HepG2 (cell line): ENCODE data around the gene ELAC2. TPM values are rescaled to one million over a fixed set of nuclear protein-coding genes. Genes with fewer than 3 reads are reported as not detected.

ENCODE experiments used
- ATAC-seq: fragments of 200-7000 bp; cut with Tn5 transposase; 3 replicates; pipeline ENCODE4 v1.9.1; 2020; ENCODE audit warnings: mild to moderate bottlenecking, moderate library complexity
- BruUV-seq: library from RNA; stranded (reverse); fragments of 400-500 nt; replicated peaks from 2 replicates; lab custom pipeline; 2021; lab: Mats Ljungman, UMichigan
- CTCF ChIA-PET: fragments of 300-600 bp; formaldehyde crosslinking; extraction: SDS; loops from one replicate; lab custom pipeline; 2021; ENCODE audit warnings: low total read pairs, inconsistent platforms, low intra/inter-chr PET ratio; lab: Yijun Ruan, JAX
- POLR2A ChIA-PET: fragments of 350-600 bp; sonication (Branson Sonifier 250); formaldehyde crosslinking; loops from one replicate; lab custom pipeline; 2020; ENCODE audit warnings: antibody characterized with exemption, inconsistent platforms; lab: Yijun Ruan, JAX
- DNase-seq: peaks from one replicate; pipeline ENCODE4 v3.0.0-alpha.2; 2015; ENCODE audit warnings: low spot score
- FAIRE-seq: peaks from 3 replicates; lab custom pipeline; 2011; peaks lifted over from hg19 to GRCh38; lab: Jason Lieb, UNC
- H2AFZ ChIP-seq: one replicate; pipeline ENCODE4 v1.6.1; 2011; ENCODE audit warnings: low read length, inconsistent platforms
- H3K27ac ChIP-seq: fragments of 300-600 bp; 3 replicates; pipeline ENCODE4 v1.8.0; 2011; ENCODE audit warnings: mixed run types, mild to moderate bottlenecking, mixed read lengths, low read length, inconsistent platforms; ENCODE audit not compliant: insufficient read depth; ENCODE audit errors: extremely low read length
- H3K27me3 ChIP-seq, 2 experiments: fragments of 200-600 bp in 1 of 2; 2 replicates in 1 of 2; 3 replicates in 1 of 2; pipeline versions ENCODE4 v1.6.0 to v1.8.0; 2011; ENCODE audit warnings: low read length in 2 of 2, mild to moderate bottlenecking in 2 of 2, moderate library complexity in 2 of 2, inconsistent platforms in 1 of 2; ENCODE audit not compliant: insufficient read depth in 2 of 2, control insufficient read depth in 1 of 2
- H3K36me3 ChIP-seq, 2 experiments: fragments of 200-600 bp in 1 of 2; replicated peaks in 1 of 2; 2 replicates in 1 of 2; 3 replicates in 1 of 2; pipeline versions ENCODE4 v1.5.1 to v1.8.0; 2011; ENCODE audit warnings: low read length in 2 of 2, inconsistent platforms in 1 of 2; ENCODE audit not compliant: insufficient read depth in 2 of 2, control insufficient read depth in 1 of 2
- H3K4me1 ChIP-seq: 2 replicates; pipeline ENCODE4 v1.5.1; 2012; ENCODE audit warnings: low read length, inconsistent platforms; ENCODE audit not compliant: insufficient read depth
- H3K4me2 ChIP-seq: 2 replicates; pipeline ENCODE4 v1.6.0; 2011; ENCODE audit warnings: low read depth, low read length, inconsistent platforms
- H3K4me3 ChIP-seq, 3 experiments: fragments of 200-600 bp in 1 of 3; sonication (generic), shearing (Covaris generic) in 1 of 3; replicated peaks in 1 of 3; 2 replicates each; pipeline ENCODE4 v1.5.1; 2011 to 2016; ENCODE audit warnings: low read length in 3 of 3, inconsistent platforms in 2 of 3, low read depth in 2 of 3, mild to moderate bottlenecking in 2 of 3, control low read depth in 1 of 3, mixed read lengths in 1 of 3; ENCODE audit not compliant: insufficient read depth in 1 of 3
- H3K79me2 ChIP-seq: one replicate; pipeline ENCODE4 v1.6.1; 2011; ENCODE audit warnings: low read length, inconsistent platforms; ENCODE audit not compliant: insufficient read depth
- H3K9ac ChIP-seq: 2 replicates; pipeline ENCODE4 v1.6.0; 2011; ENCODE audit warnings: mild to moderate bottlenecking, low read depth, low read length, inconsistent platforms; ENCODE audit not compliant: insufficient read depth
- H3K9me3 ChIP-seq: 2 replicates; pipeline ENCODE4 v1.5.1; 2012; ENCODE audit warnings: mild to moderate bottlenecking, low read length
- H4K20me1 ChIP-seq: 2 replicates; pipeline ENCODE4 v1.6.0; 2011; ENCODE audit warnings: inconsistent platforms, mild to moderate bottlenecking, low read length, moderate library complexity; ENCODE audit not compliant: insufficient read depth
- PCBP2 ChIP-seq: fragments of 200-400 bp; formaldehyde crosslinking; optimal IDR thresholded peaks from 2 replicates; pipeline ENCODE3; 2018; ENCODE audit warnings: low read length, low read depth; ENCODE audit not compliant: poor library complexity, severe bottlenecking
- SAFB2 ChIP-seq: sonication (generic); formaldehyde crosslinking; IDR thresholded peaks from 2 replicates; pipeline ENCODE4 v1.5.1; 2020; ENCODE audit warnings: missing genetic modification reagents, low read depth, mild to moderate bottlenecking, borderline replicate concordance
- SMC3 ChIP-seq: IDR thresholded peaks from 2 replicates; pipeline ENCODE4 v1.6.1; 2011; ENCODE audit warnings: low read length, improper control_type of control experiment
- STAG1 ChIP-seq: sonication (generic); formaldehyde crosslinking; IDR thresholded peaks from 2 replicates; pipeline ENCODE4 v1.4.0; 2020; ENCODE audit warnings: missing genetic modification reagents
- TARDBP ChIP-seq: sonication (generic); formaldehyde crosslinking; IDR thresholded peaks from 2 replicates; pipeline ENCODE4 v1.8.0; 2022; ENCODE audit warnings: mild to moderate bottlenecking, missing genetic modification reagents
- ZNF292 ChIP-seq: sonication (generic); formaldehyde crosslinking; IDR thresholded peaks from 2 replicates; pipeline ENCODE4 v1.8.1; 2022; ENCODE audit warnings: mild to moderate bottlenecking, low read depth, missing genetic modification reagents, borderline replicate concordance
- WGBS: methylation state at CpG from one replicate; pipeline ENCODE4 v1.1.6; 2017; ENCODE audit warnings: low lambda C conversion rate; 5-methylcytosine and 5-hydroxymethylcytosine counted together
- in situ Hi-C: cut with HindIII; loops from 2 replicates; pipeline ENCODE4 v1.10.0; 2017; ENCODE audit warnings: low pct_unique_long_range_greater_than_20kb; ENCODE audit not compliant: extremely low pct_ligation_motif_present
- intact Hi-C: fragments of 100-400 bp; cut with micrococcal nuclease; formaldehyde crosslinking; loops from one replicate; pipeline ENCODE4 v1.10.0; 2022; ENCODE audit not compliant: unreplicated experiment
- polyA plus RNA-seq, 8 experiments: library from polyadenylated mRNA; depleted of rRNA in 3 of 8; stranded (reverse) in 7 of 8; unstranded in 1 of 8; fragments of >200 nt; fragmentation: Illumina TruSeq in 4 of 8; extraction: Trizol in 4 of 8; gene quantifications; 2 replicates each; pipeline versions ENCODE4 v1.2.1 to v1.2.3, GENCODE V29; 2011 to 2016; ENCODE audit warnings: low read depth in 4 of 8, missing spikeins in 1 of 8, mixed read lengths in 1 of 8; ENCODE audit not compliant: insufficient read depth in 1 of 8
- total RNA-seq, 5 experiments: library from RNA; depleted of rRNA; stranded (reverse); fragments of >200 nt; fragmentation: Illumina TruSeq; extraction: Trizol; gene quantifications; 2 replicates each; pipeline ENCODE4 v1.2.3, GENCODE V29; 2016; ENCODE audit warnings: low read depth in 1 of 5
- TF ChIP-seq, protein P1 (sequence below): sonication (generic); formaldehyde crosslinking; IDR thresholded peaks from 2 replicates; pipeline ENCODE4 v1.5.0; 2020; ENCODE audit warnings: mild to moderate bottlenecking, missing genetic modification reagents, moderate library complexity
- TF ChIP-seq, protein P2 (sequence below): sonication (generic); formaldehyde crosslinking; conservative IDR thresholded peaks from 2 replicates; pipeline ENCODE4 v1.8.0; 2022; ENCODE audit warnings: missing genetic modification reagents

Gene ELAC2
- total and polyA plus RNA-seq, 2 of the 13 experiments (the other 11 are each of a cell fraction or from before 2014, with no cell fraction given) = 35.6 to 50.4 TPM

DNA sequence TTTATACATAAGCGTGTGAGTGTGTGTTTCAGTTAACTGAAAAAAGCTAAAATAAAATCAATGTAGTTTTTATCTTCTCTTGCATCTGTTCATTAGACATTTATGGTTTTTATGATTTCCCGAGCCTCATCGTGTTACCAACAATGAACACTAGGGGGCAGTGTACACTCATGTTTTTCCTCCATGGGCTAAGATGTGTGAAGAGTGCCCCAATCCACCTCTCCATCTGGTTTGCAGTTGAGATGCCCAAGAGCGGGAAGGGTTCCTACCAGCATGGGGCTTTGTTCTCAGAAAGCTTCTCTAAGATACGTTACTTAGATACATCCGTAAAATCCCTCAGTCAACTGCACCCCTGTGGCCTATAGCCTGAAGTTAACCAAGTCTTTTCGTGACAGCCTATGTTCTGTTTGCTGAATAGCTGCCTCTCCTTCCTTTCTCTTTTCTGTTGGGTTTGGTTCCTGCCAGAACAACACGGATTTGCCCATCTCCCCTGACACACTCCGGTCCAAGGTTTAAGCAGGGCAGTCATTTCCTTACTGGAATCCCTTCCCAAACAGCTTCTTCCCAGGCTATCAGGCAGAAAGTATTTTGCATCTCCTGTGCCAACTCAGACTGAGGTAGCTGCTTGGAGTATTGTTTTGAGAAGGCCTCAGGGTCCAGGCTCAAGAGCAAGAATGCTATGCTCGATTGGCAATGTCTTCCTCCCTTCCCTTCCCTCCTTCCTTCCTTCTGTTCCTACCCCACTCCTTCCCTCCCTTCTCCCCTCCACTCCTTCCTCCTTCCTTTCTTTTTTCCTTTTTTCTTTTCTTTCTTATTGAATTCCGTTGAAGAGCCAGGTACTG, 12.9 kb upstream of the ELAC2 start:
- DNase-seq = peak; percentile 30
- in situ Hi-C loops (no loop called here), intact Hi-C loops (loop anchor here (10.0 kb wide), 1 partner anchor 64 kb away; no protein-coding TSS in a partner anchor)
- TF ChIP-seq SAFB2 (CRISPR knock-in tag) = 0 out of 2 replicates have a peak, but pooled peaks have one; percentile 16
- TF ChIP-seq ZNF292 (CRISPR knock-in tag) = no peak
- TF ChIP-seq, protein P1, sequence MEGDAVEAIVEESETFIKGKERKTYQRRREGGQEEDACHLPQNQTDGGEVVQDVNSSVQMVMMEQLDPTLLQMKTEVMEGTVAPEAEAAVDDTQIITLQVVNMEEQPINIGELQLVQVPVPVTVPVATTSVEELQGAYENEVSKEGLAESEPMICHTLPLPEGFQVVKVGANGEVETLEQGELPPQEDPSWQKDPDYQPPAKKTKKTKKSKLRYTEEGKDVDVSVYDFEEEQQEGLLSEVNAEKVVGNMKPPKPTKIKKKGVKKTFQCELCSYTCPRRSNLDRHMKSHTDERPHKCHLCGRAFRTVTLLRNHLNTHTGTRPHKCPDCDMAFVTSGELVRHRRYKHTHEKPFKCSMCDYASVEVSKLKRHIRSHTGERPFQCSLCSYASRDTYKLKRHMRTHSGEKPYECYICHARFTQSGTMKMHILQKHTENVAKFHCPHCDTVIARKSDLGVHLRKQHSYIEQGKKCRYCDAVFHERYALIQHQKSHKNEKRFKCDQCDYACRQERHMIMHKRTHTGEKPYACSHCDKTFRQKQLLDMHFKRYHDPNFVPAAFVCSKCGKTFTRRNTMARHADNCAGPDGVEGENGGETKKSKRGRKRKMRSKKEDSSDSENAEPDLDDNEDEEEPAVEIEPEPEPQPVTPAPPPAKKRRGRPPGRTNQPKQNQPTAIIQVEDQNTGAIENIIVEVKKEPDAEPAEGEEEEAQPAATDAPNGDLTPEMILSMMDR = peak; percentile 75
- 0 out of 2 replicates have a peak, but pooled peaks have one; percentile 8 for TF ChIP-seq SMC3
- TF ChIP-seq TARDBP (CRISPR knock-in tag) = no peak
- peak; percentile 67 for TF ChIP-seq STAG1 (CRISPR knock-in tag)
- peak; percentile 21 for TF ChIP-seq PCBP2
- TF ChIP-seq, protein P2, sequence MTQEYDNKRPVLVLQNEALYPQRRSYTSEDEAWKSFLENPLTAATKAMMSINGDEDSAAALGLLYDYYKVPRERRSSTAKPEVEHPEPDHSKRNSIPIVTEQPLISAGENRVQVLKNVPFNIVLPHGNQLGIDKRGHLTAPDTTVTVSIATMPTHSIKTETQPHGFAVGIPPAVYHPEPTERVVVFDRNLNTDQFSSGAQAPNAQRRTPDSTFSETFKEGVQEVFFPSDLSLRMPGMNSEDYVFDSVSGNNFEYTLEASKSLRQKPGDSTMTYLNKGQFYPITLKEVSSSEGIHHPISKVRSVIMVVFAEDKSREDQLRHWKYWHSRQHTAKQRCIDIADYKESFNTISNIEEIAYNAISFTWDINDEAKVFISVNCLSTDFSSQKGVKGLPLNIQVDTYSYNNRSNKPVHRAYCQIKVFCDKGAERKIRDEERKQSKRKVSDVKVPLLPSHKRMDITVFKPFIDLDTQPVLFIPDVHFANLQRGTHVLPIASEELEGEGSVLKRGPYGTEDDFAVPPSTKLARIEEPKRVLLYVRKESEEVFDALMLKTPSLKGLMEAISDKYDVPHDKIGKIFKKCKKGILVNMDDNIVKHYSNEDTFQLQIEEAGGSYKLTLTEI (CRISPR knock-in tag) = no peak
- BruUV-seq = no TSS peak
- CTCF ChIA-PET = no interaction called here
- Histone ChIP-seq H2AFZ (no peak overlapping the region), H4K20me1 (no peaks in the 10 kb centered on the region), H3K4me1 (0 out of 2 replicates have a peak, but pooled peaks cover 5% of the 10 kb centered on the region), H3K27me3 (peaks cover 0 to 5% of the 10 kb centered on the region in 2 experiments; a peak in 1 of 5 replicates), H3K9me3 (peaks cover 6% of the 10 kb centered on the region), H3K79me2 (no peaks in the 10 kb centered on the region), H3K4me2 (no peak overlapping the region), H3K4me3 (no peak overlapping the region), H3K36me3 (no peaks in the 10 kb centered on the region), H3K9ac (no peak overlapping the region), H3K27ac (no peak overlapping the region)
- FAIRE-seq = peak; percentile 82
- POLR2A ChIA-PET = interaction anchor here (1.2 to 1.3 kb wide), 2 partner anchors 13 kb away, joined by 5 to 6 read pairs; partner anchors contain the start of gene ELAC2
- 23% methylated on average over 11 of the region's 11 CpGs for WGBS
- peak; percentile 47 for ATAC-seq
